Activated CD8-positive, alpha-beta memory T cell treated with anti-CD3 and anti-CD28 coated beads, Interleukin-2, amount 50 U/mL, for 48 hours (primary cell): ENCODE results near the gene BTBD8.

Experiments used
- DNase-seq: peaks from one replicate; pipeline ENCODE4 v3.0.0-alpha.2; 2020

BTBD8 gene

DNA sequence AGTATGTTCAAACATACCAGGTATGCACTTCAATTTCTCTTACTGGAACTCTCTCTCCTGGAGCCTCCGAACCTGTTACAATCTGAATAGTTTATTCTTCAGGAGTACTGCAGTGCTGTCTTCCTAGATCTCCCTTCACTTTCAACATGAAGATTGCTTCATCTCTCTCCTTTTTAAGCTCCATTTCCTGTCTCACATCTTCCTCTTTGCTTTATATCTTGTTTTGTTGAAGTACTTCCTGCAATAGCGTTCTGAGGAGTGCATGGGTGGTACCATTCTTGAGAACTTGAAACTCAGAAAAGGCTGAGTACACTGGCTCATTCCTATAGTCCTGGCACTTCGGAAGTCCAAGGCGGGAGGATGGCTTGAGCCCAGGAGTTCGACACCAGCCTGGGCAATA is 121.8 kb downstream of the BTBD8 start:
- no peak for DNase-seq

GRCh38 chr1:92203105-92203504 is 123.0 kb downstream of the BTBD8 start:
- no peak for DNase-seq

- no peak for DNase-seq
Observed at GRCh38 chr1:92210701-92211100, 130.6 kb downstream of the BTBD8 start.

GRCh38 chr1:92211166-92211565 is 131.0 kb downstream of the BTBD8 start:
- DNase-seq: no peak

GRCh38 chr1:92217721-92218120 is 137.6 kb downstream of the BTBD8 start, which contains the start of gene C1orf146:
Gene C1orf146, plus strand, starts transcription at chr1:92217915. Its CDS starts 13,506 bp downstream, at chr1:92231421.
- no peak for DNase-seq

- DNase-seq: no peak
Observed at GRCh38 chr1:92218559-92218958, 138.4 kb downstream of the BTBD8 start.

DNA sequence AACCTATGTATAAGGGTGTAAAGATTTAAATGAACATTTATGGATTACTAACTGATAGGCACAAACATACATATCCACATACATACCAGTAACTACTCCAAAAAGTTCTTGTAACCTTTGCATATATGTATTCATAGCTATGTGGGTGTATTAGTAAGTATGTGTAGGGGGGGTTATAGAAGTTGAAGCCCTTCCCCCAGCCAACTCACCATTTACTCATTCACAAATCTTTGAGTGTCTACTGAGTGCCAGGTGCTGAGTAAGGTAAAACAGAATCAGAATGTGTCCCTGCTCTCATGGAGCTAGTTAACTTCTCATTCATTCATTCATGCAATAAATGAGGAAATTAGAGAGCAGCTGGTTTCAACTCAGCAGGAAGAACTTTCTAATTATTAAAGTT is 138.9 kb downstream of the BTBD8 start:
- DNase-seq: no peak

- DNase-seq: no peak
Observed at GRCh38 chr1:92228401-92228800, 148.3 kb downstream of the BTBD8 start.

DNA sequence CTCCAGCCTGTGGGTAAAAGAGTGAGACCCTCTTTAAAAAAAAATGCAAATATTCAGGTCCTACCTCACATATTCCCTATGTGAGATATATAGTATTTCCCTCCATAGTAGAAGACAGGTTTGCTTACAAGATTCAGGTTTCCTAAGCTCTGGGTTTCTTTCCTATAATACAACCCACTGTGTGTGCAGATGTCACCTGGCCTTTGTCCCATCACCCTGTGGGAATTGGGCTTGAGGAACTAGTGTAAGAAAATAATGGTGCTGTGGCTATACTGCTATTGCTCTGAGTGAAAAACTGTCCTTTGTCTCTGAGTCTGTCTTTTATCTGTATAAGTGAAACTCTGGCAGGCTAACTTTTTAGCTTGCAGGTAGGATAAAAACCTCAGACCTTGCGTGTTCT is 150.6 kb downstream of the BTBD8 start:
- DNase-seq: no peak
